ENCODE results near the gene PRR30. TPM values are rescaled to one million over a fixed set of nuclear protein-coding genes. Genes with fewer than 3 reads are reported as not detected.

The PRR30 gene
- total RNA-seq, 4 donors from 2014 or later = not detected

DNA sequence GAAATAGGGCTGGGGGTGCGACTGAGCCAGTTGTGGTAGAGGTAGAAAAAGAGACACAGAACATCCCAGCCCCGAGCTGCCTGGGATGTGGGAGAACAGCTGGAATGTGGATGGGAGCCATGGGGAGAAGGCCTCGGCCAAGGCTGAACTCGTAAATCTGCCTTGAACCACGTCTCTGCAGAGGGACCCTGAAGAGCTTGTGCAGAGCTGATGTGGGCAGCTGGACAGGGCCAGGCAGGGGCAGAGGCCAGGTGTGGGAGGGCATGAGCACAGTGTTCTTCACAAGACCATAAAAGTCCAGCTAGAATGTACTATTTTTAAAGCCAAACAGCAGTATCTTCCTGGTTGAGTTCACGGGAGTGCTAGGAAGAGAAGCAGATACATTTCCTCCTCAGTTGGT lies 15.3 kb upstream of the PRR30 start:
- DNase-seq = no peak
- H3K27me3 ChIP-seq = peaks cover 0 to 7% (median 0%) of the 10 kb centered on the region in 4 donors
- H3K9me3 ChIP-seq = no peaks in the 10 kb centered on the region
- no peaks in the 10 kb centered on the region for H3K4me1 ChIP-seq
- TF ChIP-seq, protein P1, sequence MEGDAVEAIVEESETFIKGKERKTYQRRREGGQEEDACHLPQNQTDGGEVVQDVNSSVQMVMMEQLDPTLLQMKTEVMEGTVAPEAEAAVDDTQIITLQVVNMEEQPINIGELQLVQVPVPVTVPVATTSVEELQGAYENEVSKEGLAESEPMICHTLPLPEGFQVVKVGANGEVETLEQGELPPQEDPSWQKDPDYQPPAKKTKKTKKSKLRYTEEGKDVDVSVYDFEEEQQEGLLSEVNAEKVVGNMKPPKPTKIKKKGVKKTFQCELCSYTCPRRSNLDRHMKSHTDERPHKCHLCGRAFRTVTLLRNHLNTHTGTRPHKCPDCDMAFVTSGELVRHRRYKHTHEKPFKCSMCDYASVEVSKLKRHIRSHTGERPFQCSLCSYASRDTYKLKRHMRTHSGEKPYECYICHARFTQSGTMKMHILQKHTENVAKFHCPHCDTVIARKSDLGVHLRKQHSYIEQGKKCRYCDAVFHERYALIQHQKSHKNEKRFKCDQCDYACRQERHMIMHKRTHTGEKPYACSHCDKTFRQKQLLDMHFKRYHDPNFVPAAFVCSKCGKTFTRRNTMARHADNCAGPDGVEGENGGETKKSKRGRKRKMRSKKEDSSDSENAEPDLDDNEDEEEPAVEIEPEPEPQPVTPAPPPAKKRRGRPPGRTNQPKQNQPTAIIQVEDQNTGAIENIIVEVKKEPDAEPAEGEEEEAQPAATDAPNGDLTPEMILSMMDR (IDR thresholded peaks at IDR 0.05) = no peak
- no peak for TF ChIP-seq POLR2A (IDR thresholded peaks at IDR 0.05)
- no peaks in the 10 kb centered on the region for H3K36me3 ChIP-seq
- H3K27ac ChIP-seq = no peak overlapping the region
- WGBS, 2 donors = 84 to 91% methylated on average over 3 to 6 of the region's 6 CpGs
- intact Hi-C loops (cut with DNase I) = no loop called here
- no peak overlapping the region for H3K4me3 ChIP-seq

DNA sequence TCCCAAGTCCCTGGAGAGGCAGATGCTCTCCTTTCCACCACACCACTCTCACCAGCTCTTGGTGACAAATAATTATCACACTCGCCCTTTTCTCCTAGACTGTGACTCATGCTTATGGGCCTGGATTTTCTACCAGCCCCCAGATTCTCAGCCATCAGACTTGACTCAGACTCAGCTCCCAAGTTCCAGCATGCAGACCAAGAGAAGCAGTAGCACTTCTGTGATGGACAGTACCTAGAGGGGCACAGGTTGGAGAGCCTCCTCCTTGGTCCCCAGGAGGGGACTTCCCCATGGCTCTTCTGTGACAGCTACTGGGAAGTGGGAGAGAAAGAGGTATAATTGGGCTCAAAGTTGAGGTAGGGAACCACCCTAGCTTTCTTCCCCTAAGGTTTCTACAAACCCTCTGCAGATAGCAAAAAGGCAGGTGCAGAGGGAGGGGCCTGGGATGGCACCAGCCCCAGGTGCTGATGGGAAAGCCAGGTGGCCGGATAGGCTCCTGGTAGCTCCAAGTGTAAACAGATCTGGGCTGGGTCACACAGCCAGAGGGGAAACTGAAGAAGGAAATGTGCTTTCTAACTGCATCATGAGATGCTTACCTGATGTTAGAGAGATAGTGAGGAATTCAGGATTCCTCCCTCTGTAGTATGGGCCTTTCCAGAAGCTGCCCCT lies 13.7 kb upstream of the PRR30 start:
- DNase-seq = no peak
- no peaks in the 10 kb centered on the region for H3K4me1 ChIP-seq
- H3K4me3 ChIP-seq = no peak overlapping the region
- H3K27me3 ChIP-seq = peaks cover 0 to 12% (median 0%) of the 10 kb centered on the region in 4 donors
- no peak overlapping the region for H3K27ac ChIP-seq
- 17 to 48% methylated on average over 1 to 2 of the region's 2 CpGs for WGBS, 2 donors
- H3K9me3 ChIP-seq = no peaks in the 10 kb centered on the region
- intact Hi-C loops (cut with DNase I) = no loop called here
- no peaks in the 10 kb centered on the region for H3K36me3 ChIP-seq
- no peak for TF ChIP-seq POLR2A (IDR thresholded peaks at IDR 0.05)
- TF ChIP-seq, protein P1 (IDR thresholded peaks at IDR 0.05) = no peak

- intact Hi-C loops (cut with DNase I) = no loop called here
- TF ChIP-seq, protein P1 (IDR thresholded peaks at IDR 0.05) = no peak
- no peak for TF ChIP-seq POLR2A (IDR thresholded peaks at IDR 0.05)
- 85 to 94% methylated on average over 5 to 6 of the region's 8 CpGs for WGBS, 2 donors
Measured at GRCh38 chr2:27152102-27152795, 13.0 kb upstream of the PRR30 start.

GRCh38 chr2:27150639-27151230 lies 11.5 kb upstream of the PRR30 start:
- intact Hi-C loops (cut with DNase I) = no loop called here
- no peak overlapping the region for H3K4me3 ChIP-seq
- TF ChIP-seq, protein P1 (IDR thresholded peaks at IDR 0.05) = no peak
- TF ChIP-seq POLR2A (IDR thresholded peaks at IDR 0.05) = no peak

More at GRCh38 chr2:27152102-27152795, 13.0 kb upstream of the PRR30 start:
- no peak for DNase-seq
- Histone ChIP-seq H3K4me3 (no peak overlapping the region), H3K36me3 (no peaks in the 10 kb centered on the region), H3K9me3 (no peaks in the 10 kb centered on the region), H3K27me3 (peaks cover 0 to 12% (median 0%) of the 10 kb centered on the region in 4 donors), H3K27ac (no peak overlapping the region), H3K4me1 (no peaks in the 10 kb centered on the region)

More at GRCh38 chr2:27150639-27151230, 11.5 kb upstream of the PRR30 start:
- H3K27ac ChIP-seq = no peak overlapping the region
- peaks cover 0 to 12% (median 0%) of the 10 kb centered on the region in 4 donors for H3K27me3 ChIP-seq
- H3K36me3 ChIP-seq = no peaks in the 10 kb centered on the region
- no peaks in the 10 kb centered on the region for H3K9me3 ChIP-seq
- DNase-seq = no peak
- WGBS, 2 donors = 82 to 85% methylated on average over 8 of the region's 8 CpGs
- H3K4me1 ChIP-seq = no peaks in the 10 kb centered on the region
